GM20000 (cell line): ENCODE measurements around the gene DNAJC13.
A peak's percentile ranks its signal among the peaks of the same experiment; 100 is the strongest.
"Not testable (repeated sequence)": the region's sequence is repeated elsewhere in the genome, so short reads cannot be mapped to it uniquely, and the experiment has no call there.

Experiments
- DNase-seq: peaks from one replicate; pipeline ENCODE4 v3.0.0; 2012; ENCODE audit warnings: low spot score
- CTCF ChIP-seq: IDR thresholded peaks from 2 replicates; pipeline ENCODE4 v1.5.1; 2012; ENCODE audit warnings: mild to moderate bottlenecking, control low read depth; ENCODE audit errors: extremely low read depth, missing control alignments

DNAJC13 gene

GRCh38 chr3:132396255-132396654 lies 21.0 kb upstream of the DNAJC13 start:
- TF ChIP-seq CTCF: no peak

GRCh38 chr3:132396776-132397175 lies 20.5 kb upstream of the DNAJC13 start:
- not testable (repeated sequence) for DNase-seq

More at GRCh38 chr3:132396255-132396654, 21.0 kb upstream of the DNAJC13 start:
- DNase-seq: no peak

- TF ChIP-seq CTCF: peak; percentile 70
- DNase-seq: peak; percentile 80
Observed at GRCh38 chr3:132399054-132399929, 18.0 kb upstream of the DNAJC13 start.

- no peak for TF ChIP-seq CTCF
- DNase-seq: no peak
Observed at GRCh38 chr3:132401255-132401654, 16.0 kb upstream of the DNAJC13 start.

- TF ChIP-seq CTCF: no peak
- DNase-seq: no peak
Observed at GRCh38 chr3:132404276-132404675, 13.0 kb upstream of the DNAJC13 start.

GRCh38 chr3:132405188-132405587 lies 12.1 kb upstream of the DNAJC13 start:
- no peak for DNase-seq
- no peak for TF ChIP-seq CTCF

- no peak for TF ChIP-seq CTCF
- DNase-seq: no peak
Observed at GRCh38 chr3:132405609-132406299, 11.5 kb upstream of the DNAJC13 start.
